Kidney epithelial cell (primary cell): ENCODE results near the gene TPD52L2. TPM values are rescaled to one million over a fixed set of nuclear protein-coding genes. Genes with fewer than 3 reads are reported as not detected.
"Not testable (repeated sequence)": the region's sequence is repeated elsewhere in the genome, so short reads cannot be mapped to it uniquely, and the experiment has no call there.

Experiments used
- DNase-seq: peaks from one replicate; pipeline ENCODE4 v3.0.0-alpha.2; 2010; ENCODE audit warnings: low read depth
- H3K27me3 ChIP-seq: 2 replicates; pipeline ENCODE4 v1.6.0; 2011; ENCODE audit warnings: low read length; ENCODE audit not compliant: control insufficient read depth, insufficient read depth
- H3K36me3 ChIP-seq: 2 replicates; pipeline ENCODE4 v1.5.1; 2011; ENCODE audit warnings: low read length; ENCODE audit not compliant: control insufficient read depth, insufficient read depth
- H3K4me3 ChIP-seq: 2 replicates; pipeline ENCODE4 v1.5.1; 2011; ENCODE audit warnings: low read depth, mild to moderate bottlenecking, control low read depth, low read length
- total RNA-seq: library from RNA; depleted of rRNA; stranded (reverse); fragments of >200 nt; gene quantifications from 2 replicates; pipeline ENCODE4 v1.2.3, GENCODE V29; 2015
- TF ChIP-seq, protein P1 (sequence below): IDR thresholded peaks from 2 replicates; pipeline ENCODE4 v1.5.1; 2011; ENCODE audit warnings: mild to moderate bottlenecking, moderate library complexity, low read length, control low read depth, inconsistent platforms; ENCODE audit not compliant: insufficient read depth, poor library complexity, severe bottlenecking

Gene TPD52L2
- total RNA-seq, 1 donor from 2014 or later = 177 TPM

DNA sequence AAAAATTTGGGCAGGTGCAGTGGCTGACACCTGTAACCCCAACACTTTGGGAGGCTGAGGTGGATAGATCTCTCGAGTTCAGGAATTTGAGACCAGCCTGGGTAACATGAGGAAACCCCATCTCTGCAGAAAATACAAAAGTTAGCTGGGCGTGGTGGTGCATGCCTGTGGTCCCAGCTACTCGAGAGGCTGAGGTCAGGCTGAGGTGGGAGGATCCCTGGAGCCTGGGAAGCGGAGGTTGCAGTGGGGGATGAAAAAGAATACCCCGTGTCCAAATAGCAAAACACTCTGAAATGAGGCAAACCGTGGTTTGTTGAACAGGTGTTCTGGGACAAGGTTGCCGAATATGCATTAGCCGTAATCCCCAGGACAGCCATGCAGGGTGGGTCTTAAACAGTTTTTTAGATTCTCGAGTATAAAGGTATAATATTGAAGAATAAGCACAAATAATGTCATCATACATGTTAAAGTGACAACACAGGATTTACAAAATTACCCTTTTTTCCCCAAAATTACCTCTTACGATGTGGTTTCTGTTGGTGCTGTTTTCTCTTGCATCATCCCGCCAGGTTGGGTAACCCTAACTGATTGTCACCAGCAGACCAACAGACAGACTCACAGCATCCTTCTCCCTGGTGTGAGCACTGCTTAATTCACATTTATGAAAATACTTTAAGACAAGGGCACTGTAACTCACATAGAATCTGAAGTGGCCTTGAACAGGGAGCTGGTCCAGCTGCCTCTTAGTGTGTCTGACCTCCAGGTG is 38.9 kb downstream of the TPD52L2 start:
- Histone ChIP-seq H3K27me3 (no peaks in the 10 kb centered on the region), H3K4me3 (no peak overlapping the region), H3K36me3 (no peaks in the 10 kb centered on the region)
- TF ChIP-seq, protein P1, sequence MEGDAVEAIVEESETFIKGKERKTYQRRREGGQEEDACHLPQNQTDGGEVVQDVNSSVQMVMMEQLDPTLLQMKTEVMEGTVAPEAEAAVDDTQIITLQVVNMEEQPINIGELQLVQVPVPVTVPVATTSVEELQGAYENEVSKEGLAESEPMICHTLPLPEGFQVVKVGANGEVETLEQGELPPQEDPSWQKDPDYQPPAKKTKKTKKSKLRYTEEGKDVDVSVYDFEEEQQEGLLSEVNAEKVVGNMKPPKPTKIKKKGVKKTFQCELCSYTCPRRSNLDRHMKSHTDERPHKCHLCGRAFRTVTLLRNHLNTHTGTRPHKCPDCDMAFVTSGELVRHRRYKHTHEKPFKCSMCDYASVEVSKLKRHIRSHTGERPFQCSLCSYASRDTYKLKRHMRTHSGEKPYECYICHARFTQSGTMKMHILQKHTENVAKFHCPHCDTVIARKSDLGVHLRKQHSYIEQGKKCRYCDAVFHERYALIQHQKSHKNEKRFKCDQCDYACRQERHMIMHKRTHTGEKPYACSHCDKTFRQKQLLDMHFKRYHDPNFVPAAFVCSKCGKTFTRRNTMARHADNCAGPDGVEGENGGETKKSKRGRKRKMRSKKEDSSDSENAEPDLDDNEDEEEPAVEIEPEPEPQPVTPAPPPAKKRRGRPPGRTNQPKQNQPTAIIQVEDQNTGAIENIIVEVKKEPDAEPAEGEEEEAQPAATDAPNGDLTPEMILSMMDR = no peak
- no peak for DNase-seq

DNA sequence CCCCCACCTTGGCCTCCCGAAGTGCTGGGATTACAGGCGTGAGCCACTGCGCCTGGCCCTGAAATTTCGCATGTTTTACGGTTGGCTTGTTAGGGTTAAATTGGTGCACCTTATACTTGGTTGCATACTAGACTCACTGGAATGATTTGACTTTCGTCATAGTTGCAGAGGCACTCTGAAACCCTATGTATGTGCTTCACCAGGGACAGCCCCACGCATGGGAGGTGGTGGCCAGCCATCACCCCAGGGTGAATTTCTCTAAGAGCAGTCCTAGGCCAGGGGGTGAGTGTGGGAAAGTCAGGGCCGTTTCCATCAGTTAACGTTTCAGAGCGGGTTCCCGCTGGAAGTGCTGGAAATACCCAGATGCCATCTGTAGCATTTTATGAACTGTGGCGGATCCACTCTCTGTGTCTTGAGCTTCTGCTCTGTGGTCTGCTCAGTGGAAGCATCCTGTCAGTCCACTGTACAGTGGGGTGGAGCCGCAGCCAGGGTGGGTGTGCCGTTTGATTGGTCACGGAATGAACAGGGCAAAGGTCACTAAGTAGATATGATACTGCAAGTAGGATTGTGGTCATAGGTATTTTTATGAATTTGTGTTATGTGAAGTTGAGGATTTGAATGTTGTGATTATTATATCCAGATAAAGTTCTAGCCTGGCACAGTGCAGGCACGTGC is 43.1 kb downstream of the TPD52L2 start:
- Histone ChIP-seq H3K4me3 (no peak overlapping the region), H3K36me3 (no peaks in the 10 kb centered on the region), H3K27me3 (no peaks in the 10 kb centered on the region)
- TF ChIP-seq, protein P1 = no peak
- DNase-seq = no peak

DNA sequence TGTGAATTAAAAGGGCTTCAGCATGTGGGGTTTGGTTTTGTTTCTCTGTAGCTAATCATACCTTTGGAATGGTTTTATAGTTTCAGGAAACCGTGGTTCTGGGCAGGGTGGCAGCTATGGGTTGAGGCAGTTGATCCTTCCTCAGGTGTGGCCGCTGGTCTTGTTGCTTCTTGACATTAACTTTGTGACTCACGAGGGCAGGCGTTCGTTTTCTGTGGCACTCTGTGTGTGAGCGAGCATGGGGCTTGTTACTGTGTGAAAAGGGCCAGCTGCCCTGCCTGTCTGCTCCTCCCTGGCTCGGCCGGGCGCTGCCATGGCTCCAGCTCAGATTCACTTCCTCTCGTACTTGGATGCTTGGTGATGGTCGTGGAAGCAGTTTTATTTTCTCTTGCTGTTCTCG is 46.1 kb downstream of the TPD52L2 start:
- H3K4me3 ChIP-seq = no peak overlapping the region
- H3K27me3 ChIP-seq = no peaks in the 10 kb centered on the region
- no peak for DNase-seq
- H3K36me3 ChIP-seq = no peaks in the 10 kb centered on the region
- TF ChIP-seq, protein P1 = no peak

DNA sequence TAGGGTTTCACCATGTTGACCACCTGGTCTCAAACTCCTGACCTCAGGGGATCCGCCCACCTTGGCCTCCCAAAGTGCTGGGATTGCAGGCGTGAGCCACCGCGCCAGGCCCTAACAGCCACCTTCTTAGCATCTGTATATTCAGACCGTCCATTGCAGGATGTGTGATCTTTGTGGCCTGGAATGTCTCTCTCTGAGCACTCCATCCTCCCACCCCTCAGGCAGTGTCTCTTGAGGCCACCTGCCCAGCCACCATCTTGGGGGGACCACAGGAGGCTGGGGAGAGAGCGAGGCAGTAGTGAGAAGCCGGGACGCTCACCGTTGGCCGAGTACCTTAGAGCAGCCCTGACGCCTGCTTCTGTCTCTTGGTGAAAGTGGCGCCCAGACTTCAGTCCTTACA is 48.7 kb downstream of the TPD52L2 start:
- Histone ChIP-seq H3K36me3 (no peaks in the 10 kb centered on the region), H3K4me3 (no peak overlapping the region), H3K27me3 (no peaks in the 10 kb centered on the region)
- TF ChIP-seq, protein P1 = no peak
- DNase-seq = no peak

- TF ChIP-seq, protein P1 = no peak
- Histone ChIP-seq H3K27me3 (no peaks in the 10 kb centered on the region), H3K4me3 (no peak overlapping the region), H3K36me3 (no peaks in the 10 kb centered on the region)
- DNase-seq = no peak
Measured at GRCh38 chr20:63915471-63915870, 50.4 kb downstream of the TPD52L2 start.

DNA sequence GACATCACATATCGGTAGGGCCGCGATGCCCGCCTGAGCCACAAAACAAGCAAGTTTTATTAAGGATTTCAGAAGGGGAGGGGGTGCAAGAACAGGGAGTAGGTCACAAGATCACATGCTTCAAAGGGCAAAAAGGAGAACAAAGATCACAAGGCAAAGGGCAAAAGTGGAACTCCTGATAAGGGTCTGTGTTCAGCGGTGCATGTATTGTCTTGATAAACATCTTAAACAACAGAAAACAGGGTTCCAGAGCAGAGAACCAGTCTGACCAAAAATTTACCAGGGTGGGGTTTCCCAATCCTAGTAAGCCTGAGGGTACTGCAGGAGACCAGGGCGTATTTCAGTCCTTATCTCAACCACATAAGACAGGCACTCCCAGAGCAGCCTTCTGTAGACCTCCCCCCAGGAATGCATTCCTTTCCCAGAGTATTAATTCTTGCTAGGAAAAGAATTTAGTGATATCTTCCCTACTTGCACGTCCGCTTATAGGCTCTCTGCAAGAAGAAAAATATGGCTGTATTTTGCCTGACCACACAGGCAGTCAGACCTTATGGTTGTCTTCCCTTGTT is 51.4 kb downstream of the TPD52L2 start:
- DNase-seq, H3K27me3 ChIP-seq, H3K36me3 ChIP-seq, H3K4me3 ChIP-seq: not testable (repeated sequence)
